Gastroesophageal sphincter (tissue), 4 donors: Measurements from ENCODE around the gene DPM3. TPM values are rescaled to one million over a fixed set of nuclear protein-coding genes. Genes with fewer than 3 reads are reported as not detected.

Source experiments
- ATAC-seq: fragments of 150-250 bp; one replicate; pipeline ENCODE4 v1.9.1; 2016; ENCODE audit warnings: mild to moderate bottlenecking, moderate library complexity
- H3K27ac ChIP-seq, 4 donors: fragments of 200-600 bp; sonication (generic) in 3 of 4; 1 replicate in 3 of 4; 2 replicates in 1 of 4; pipeline ENCODE4 v1.5.1; 2016 to 2019
- H3K27me3 ChIP-seq: fragments of 200-600 bp; sonication (generic); one replicate; pipeline ENCODE4 v1.5.1; 2019
- H3K36me3 ChIP-seq, 2 donors: fragments of 200-600 bp; sonication (generic); one replicate each; pipeline ENCODE4 v1.5.1; 2019; ENCODE audit warnings: control low read depth in 1 of 2
- H3K4me1 ChIP-seq, 3 donors: fragments of 200-600 bp; sonication (generic); 1 replicate in 2 of 3; 2 replicates in 1 of 3; pipeline ENCODE4 v1.5.1; 2016 to 2019; ENCODE audit warnings: control low read depth in 2 of 3
- H3K4me3 ChIP-seq, 2 donors: fragments of 200-600 bp; sonication (generic); one replicate each; pipeline ENCODE4 v1.5.1; 2019; ENCODE audit warnings: mild to moderate bottlenecking in 1 of 2, moderate library complexity in 1 of 2
- H3K9me3 ChIP-seq, 3 donors: fragments of 200-600 bp; sonication (generic); one replicate each; pipeline ENCODE4 v1.5.1; 2017 to 2019; ENCODE audit warnings: control low read depth in 2 of 3
- EP300 ChIP-seq: sonication (generic); formaldehyde crosslinking; IDR thresholded peaks from one replicate; pipeline ENCODE4 v1.6.1; 2017; ENCODE audit warnings: antibody characterized with exemption, mild to moderate bottlenecking
- POLR2A ChIP-seq, 2 donors: fragments of 450-650 bp; IDR thresholded peaks; one replicate each; pipeline ENCODE4 v1.6.1; 2017; ENCODE audit warnings: antibody characterized with exemption in 2 of 2, mild to moderate bottlenecking in 2 of 2, moderate library complexity in 1 of 2
- POLR2AphosphoS5 ChIP-seq: sonication (generic); formaldehyde crosslinking; IDR thresholded peaks from one replicate; pipeline ENCODE4 v1.6.1; 2017; ENCODE audit warnings: antibody characterized with exemption
- whole genome bisulfite sequencing, 2 donors: methylation state at CpG; one replicate each; pipeline ENCODE4 v1.1.5; 2018; ENCODE audit warnings: low coverage in 1 of 2; 5-methylcytosine and 5-hydroxymethylcytosine counted together
- total RNA-seq, 4 donors: library from RNA; depleted of rRNA; stranded (reverse); fragments of >200 nt; gene quantifications; one replicate each; pipeline ENCODE4 v1.1.0, GENCODE V29; 2016
- TF ChIP-seq, protein P1 (sequence below), 4 experiments: fragments of 200-600 bp in 2 of 4; fragments of 450-650 bp in 2 of 4; sonication (generic) in 1 of 4; IDR thresholded peaks; one replicate each; pipeline ENCODE4 v1.5.1; 2017 to 2019; ENCODE audit warnings: antibody characterized with exemption in 4 of 4, mild to moderate bottlenecking in 2 of 4, moderate library complexity in 2 of 4

DPM3 gene
- total RNA-seq, 4 donors from 2014 or later = 57.9 to 128 (median 87.7) TPM

- H3K27me3 ChIP-seq = no peaks in the 10 kb centered on the region
- 80 to 85% methylated on average over 1 to 4 of the region's 20 CpGs for WGBS, 2 donors
- TF ChIP-seq POLR2AphosphoS5 = no peak
- TF ChIP-seq, protein P1, sequence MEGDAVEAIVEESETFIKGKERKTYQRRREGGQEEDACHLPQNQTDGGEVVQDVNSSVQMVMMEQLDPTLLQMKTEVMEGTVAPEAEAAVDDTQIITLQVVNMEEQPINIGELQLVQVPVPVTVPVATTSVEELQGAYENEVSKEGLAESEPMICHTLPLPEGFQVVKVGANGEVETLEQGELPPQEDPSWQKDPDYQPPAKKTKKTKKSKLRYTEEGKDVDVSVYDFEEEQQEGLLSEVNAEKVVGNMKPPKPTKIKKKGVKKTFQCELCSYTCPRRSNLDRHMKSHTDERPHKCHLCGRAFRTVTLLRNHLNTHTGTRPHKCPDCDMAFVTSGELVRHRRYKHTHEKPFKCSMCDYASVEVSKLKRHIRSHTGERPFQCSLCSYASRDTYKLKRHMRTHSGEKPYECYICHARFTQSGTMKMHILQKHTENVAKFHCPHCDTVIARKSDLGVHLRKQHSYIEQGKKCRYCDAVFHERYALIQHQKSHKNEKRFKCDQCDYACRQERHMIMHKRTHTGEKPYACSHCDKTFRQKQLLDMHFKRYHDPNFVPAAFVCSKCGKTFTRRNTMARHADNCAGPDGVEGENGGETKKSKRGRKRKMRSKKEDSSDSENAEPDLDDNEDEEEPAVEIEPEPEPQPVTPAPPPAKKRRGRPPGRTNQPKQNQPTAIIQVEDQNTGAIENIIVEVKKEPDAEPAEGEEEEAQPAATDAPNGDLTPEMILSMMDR (IDR thresholded peaks at IDR 0.05) = no peak
- no peak for TF ChIP-seq EP300
- no peak for TF ChIP-seq POLR2A (IDR thresholded peaks at IDR 0.05)
- H3K9me3 ChIP-seq = no peaks in the 10 kb centered on the region
- no peak for ATAC-seq
- peaks cover 0 to 5% (median 0%) of the 10 kb centered on the region in 3 donors for H3K4me1 ChIP-seq
- no peak overlapping the region for H3K4me3 ChIP-seq
- peaks cover 0 to 7% of the 10 kb centered on the region in 2 donors for H3K36me3 ChIP-seq
- no peak overlapping the region for H3K27ac ChIP-seq
Measured at GRCh38 chr1:155183775-155184221, 43.5 kb upstream of the DPM3 start.

GRCh38 chr1:155182052-155182550, 41.8 kb upstream of the DPM3 start:
- ATAC-seq = no peak
- peaks cover 0 to 9% (median 0%) of the 10 kb centered on the region in 3 donors for H3K4me1 ChIP-seq
- H3K9me3 ChIP-seq = no peaks in the 10 kb centered on the region
- no peak overlapping the region for H3K4me3 ChIP-seq
- no peak for TF ChIP-seq EP300
- TF ChIP-seq, protein P1 (IDR thresholded peaks at IDR 0.05) = no peak
- TF ChIP-seq POLR2A (IDR thresholded peaks at IDR 0.05) = no peak
- TF ChIP-seq POLR2AphosphoS5 = no peak
- H3K27ac ChIP-seq = no peak overlapping the region
- peaks cover 0 to 7% of the 10 kb centered on the region in 2 donors for H3K36me3 ChIP-seq
- no peaks in the 10 kb centered on the region for H3K27me3 ChIP-seq
- WGBS, 2 donors = 78 to 100% methylated on average over 1 to 3 of the region's 7 CpGs

- no peaks in the 10 kb centered on the region for H3K9me3 ChIP-seq
- no peak for ATAC-seq
- 91 to 100% methylated on average over 3 to 6 of the region's 18 CpGs for WGBS, 2 donors
- H3K4me3 ChIP-seq = no peak overlapping the region
- no peaks in the 10 kb centered on the region for H3K27me3 ChIP-seq
- TF ChIP-seq EP300 = no peak
- TF ChIP-seq POLR2A (IDR thresholded peaks at IDR 0.05) = no peak
- TF ChIP-seq, protein P1 (IDR thresholded peaks at IDR 0.05) = no peak
- no peak for TF ChIP-seq POLR2AphosphoS5
- H3K27ac ChIP-seq = no peak overlapping the region
- H3K36me3 ChIP-seq = peaks cover 0 to 7% of the 10 kb centered on the region in 2 donors
- peaks cover 0 to 15% (median 5%) of the 10 kb centered on the region in 3 donors for H3K4me1 ChIP-seq
Measured at GRCh38 chr1:155181371-155182051, 41.2 kb upstream of the DPM3 start.

GRCh38 chr1:155179112-155180031, 39.0 kb upstream of the DPM3 start:
- Histone ChIP-seq H3K4me1 (peaks cover 0 to 18% (median 9%) of the 10 kb centered on the region in 3 donors), H3K4me3 (no peak overlapping the region), H3K9me3 (no peaks in the 10 kb centered on the region), H3K27me3 (peaks cover 17% of the 10 kb centered on the region), H3K36me3 (peaks cover 0 to 7% of the 10 kb centered on the region in 2 donors), H3K27ac (no peak overlapping the region)
- no peak for ATAC-seq
- TF ChIP-seq POLR2A (IDR thresholded peaks at IDR 0.05) (no peak), POLR2AphosphoS5 (no peak), EP300 (no peak)
- TF ChIP-seq, protein P1 (IDR thresholded peaks at IDR 0.05) = no peak
- 86 to 100% methylated on average over 1 to 7 of the region's 31 CpGs for WGBS, 2 donors
